Skeletal muscle satellite cell (primary cell): ENCODE measurements around the gene VPS13A.

Experiments
- H3K27me3 ChIP-seq: 2 replicates; pipeline ENCODE4 v1.7.0; 2013; ENCODE audit warnings: low read length; ENCODE audit not compliant: control insufficient read depth, insufficient read depth
- H3K36me3 ChIP-seq: 2 replicates; pipeline ENCODE4 v1.7.0; 2013; ENCODE audit warnings: mild to moderate bottlenecking, control low read depth, low read length; ENCODE audit not compliant: insufficient read depth
- H3K4me1 ChIP-seq: 2 replicates; pipeline ENCODE4 v1.7.0; 2013; ENCODE audit warnings: low read length; ENCODE audit not compliant: control insufficient read depth, insufficient read depth
- H3K4me2 ChIP-seq: 2 replicates; pipeline ENCODE4 v1.7.0; 2013; ENCODE audit warnings: mild to moderate bottlenecking, low read length
- H3K4me3 ChIP-seq: 2 replicates; pipeline ENCODE4 v1.7.0; 2013; ENCODE audit warnings: low read length
- H3K9ac ChIP-seq: 2 replicates; pipeline ENCODE4 v1.7.0; 2013; ENCODE audit warnings: mild to moderate bottlenecking, low read depth, low read length, moderate library complexity
- H3K9me3 ChIP-seq: replicated peaks from 2 replicates; pipeline ENCODE4 v1.7.0; 2013; ENCODE audit warnings: mild to moderate bottlenecking, control low read depth, low read length

The VPS13A gene

GRCh38 chr9:77194423-77194822, 17.1 kb downstream of the VPS13A start:
- Histone ChIP-seq H3K9ac (no peak overlapping the region), H3K4me2 (no peak overlapping the region), H3K9me3 (no peaks in the 10 kb centered on the region), H3K36me3 (no peaks in the 10 kb centered on the region), H3K27me3 (no peaks in the 10 kb centered on the region), H3K4me3 (no peak overlapping the region), H3K4me1 (peaks cover 4% of the 10 kb centered on the region)

GRCh38 chr9:77210116-77210515, 32.8 kb downstream of the VPS13A start:
- H3K36me3 ChIP-seq: no peaks in the 10 kb centered on the region
- no peaks in the 10 kb centered on the region for H3K4me1 ChIP-seq
- no peak overlapping the region for H3K4me3 ChIP-seq
- no peaks in the 10 kb centered on the region for H3K27me3 ChIP-seq
- H3K4me2 ChIP-seq: no peak overlapping the region
- no peaks in the 10 kb centered on the region for H3K9me3 ChIP-seq
- H3K9ac ChIP-seq: no peak overlapping the region

- Histone ChIP-seq H3K4me2 (no peak overlapping the region), H3K9ac (no peak overlapping the region), H3K4me1 (no peaks in the 10 kb centered on the region), H3K27me3 (no peaks in the 10 kb centered on the region), H3K36me3 (no peaks in the 10 kb centered on the region), H3K9me3 (no peaks in the 10 kb centered on the region), H3K4me3 (no peak overlapping the region)
Observed at GRCh38 chr9:77211561-77211960, 34.2 kb downstream of the VPS13A start.

- no peak overlapping the region for H3K4me3 ChIP-seq
- peaks cover 4% of the 10 kb centered on the region for H3K4me1 ChIP-seq
- H3K4me2 ChIP-seq: no peak overlapping the region
- H3K36me3 ChIP-seq: no peaks in the 10 kb centered on the region
- H3K9me3 ChIP-seq: no peaks in the 10 kb centered on the region
- no peaks in the 10 kb centered on the region for H3K27me3 ChIP-seq
- no peak overlapping the region for H3K9ac ChIP-seq
Observed at GRCh38 chr9:77212801-77213200, 35.5 kb downstream of the VPS13A start.

GRCh38 chr9:77215874-77216273, 38.5 kb downstream of the VPS13A start:
- peaks cover 14% of the 10 kb centered on the region for H3K4me1 ChIP-seq
- H3K27me3 ChIP-seq: no peaks in the 10 kb centered on the region
- no peak overlapping the region for H3K4me3 ChIP-seq

GRCh38 chr9:77218612-77219011, 41.3 kb downstream of the VPS13A start:
- no peaks in the 10 kb centered on the region for H3K27me3 ChIP-seq
- peaks cover 14% of the 10 kb centered on the region for H3K4me1 ChIP-seq

More at GRCh38 chr9:77215874-77216273, 38.5 kb downstream of the VPS13A start:
- Histone ChIP-seq H3K9ac (no peak overlapping the region), H3K4me2 (no peak overlapping the region), H3K9me3 (no peaks in the 10 kb centered on the region), H3K36me3 (no peaks in the 10 kb centered on the region)

GRCh38 chr9:77221431-77221830, 44.1 kb downstream of the VPS13A start:
- H3K4me2 ChIP-seq: no peak overlapping the region
- H3K4me3 ChIP-seq: no peak overlapping the region
- H3K4me1 ChIP-seq: peaks cover 26% of the 10 kb centered on the region
- H3K36me3 ChIP-seq: no peaks in the 10 kb centered on the region
- no peaks in the 10 kb centered on the region for H3K9me3 ChIP-seq
- no peak overlapping the region for H3K9ac ChIP-seq
- no peaks in the 10 kb centered on the region for H3K27me3 ChIP-seq

More at GRCh38 chr9:77218612-77219011, 41.3 kb downstream of the VPS13A start:
- Histone ChIP-seq H3K9ac (no peak overlapping the region), H3K4me3 (no peak overlapping the region), H3K9me3 (no peaks in the 10 kb centered on the region), H3K4me2 (peak overlapping the region; percentile 30), H3K36me3 (no peaks in the 10 kb centered on the region)

GRCh38 chr9:77224746-77225312, 47.5 kb downstream of the VPS13A start:
- H3K9me3 ChIP-seq: no peaks in the 10 kb centered on the region
- H3K27me3 ChIP-seq: no peaks in the 10 kb centered on the region
- H3K4me2 ChIP-seq: no peak overlapping the region
- no peaks in the 10 kb centered on the region for H3K36me3 ChIP-seq
- H3K4me1 ChIP-seq: peaks cover 12% of the 10 kb centered on the region
- no peak overlapping the region for H3K4me3 ChIP-seq
- H3K9ac ChIP-seq: no peak overlapping the region

GRCh38 chr9:77236693-77237092, 59.4 kb downstream of the VPS13A start:
- Histone ChIP-seq H3K4me3 (no peak overlapping the region), H3K9ac (no peak overlapping the region), H3K4me2 (no peak overlapping the region), H3K27me3 (no peaks in the 10 kb centered on the region), H3K9me3 (no peaks in the 10 kb centered on the region), H3K4me1 (no peaks in the 10 kb centered on the region), H3K36me3 (no peaks in the 10 kb centered on the region)

- Histone ChIP-seq H3K4me3 (no peak overlapping the region), H3K9me3 (no peaks in the 10 kb centered on the region), H3K4me2 (no peak overlapping the region), H3K4me1 (no peaks in the 10 kb centered on the region), H3K9ac (no peak overlapping the region), H3K27me3 (no peaks in the 10 kb centered on the region), H3K36me3 (no peaks in the 10 kb centered on the region)
Observed at GRCh38 chr9:77237896-77238295, 60.6 kb downstream of the VPS13A start.

- Histone ChIP-seq H3K36me3 (no peaks in the 10 kb centered on the region), H3K9me3 (no peaks in the 10 kb centered on the region), H3K27me3 (no peaks in the 10 kb centered on the region), H3K9ac (no peak overlapping the region), H3K4me2 (no peak overlapping the region), H3K4me1 (peaks cover 6% of the 10 kb centered on the region), H3K4me3 (no peak overlapping the region)
Observed at GRCh38 chr9:77251050-77251449, 73.7 kb downstream of the VPS13A start.

- no peak overlapping the region for H3K9ac ChIP-seq
- no peak overlapping the region for H3K4me2 ChIP-seq
- H3K36me3 ChIP-seq: no peaks in the 10 kb centered on the region
- H3K4me3 ChIP-seq: no peak overlapping the region
- no peaks in the 10 kb centered on the region for H3K9me3 ChIP-seq
- H3K4me1 ChIP-seq: no peaks in the 10 kb centered on the region
- no peaks in the 10 kb centered on the region for H3K27me3 ChIP-seq
Observed at GRCh38 chr9:77257275-77257674, 79.9 kb downstream of the VPS13A start.
